ENCODE data around the gene TMEM139.
A peak's percentile ranks its signal among the peaks of the same experiment; 100 is the strongest.
"Not testable (repeated sequence)": the region's sequence is repeated elsewhere in the genome, so short reads cannot be mapped to it uniquely, and the experiment has no call there.

TMEM139 gene

DNA sequence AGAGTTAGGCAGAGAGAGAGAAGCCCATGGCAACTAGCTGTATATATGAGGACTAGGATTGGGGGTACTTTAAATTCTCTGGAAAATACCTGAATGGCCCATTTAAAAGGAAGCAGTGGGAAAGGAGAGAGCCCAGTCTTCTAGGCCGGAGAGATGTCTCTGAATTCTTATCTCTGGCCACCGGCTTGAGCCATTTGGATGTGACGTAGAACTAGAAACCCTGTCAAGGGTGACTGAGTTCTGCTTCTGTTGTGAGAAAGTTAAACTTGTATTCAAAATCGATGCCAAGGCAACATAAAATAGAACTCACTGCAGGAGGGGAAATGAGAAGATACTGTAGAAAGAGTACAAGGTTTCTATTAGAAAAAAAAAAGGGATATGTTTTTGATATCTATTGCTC lies 27.8 kb upstream of the TMEM139 start:
- no peak for DNase-seq (ENCODE audit: low read depth, low spot score)
- in situ Hi-C loops (cut with HindIII; ENCODE audit: low sequenced_read_pairs): no loop called here
- TF ChIP-seq CTCF (IDR thresholded peaks at IDR 0.05; ENCODE audit: low read depth, low read length): no peak
- H3K4me3 ChIP-seq (ENCODE audit: low read depth, low read length): no peak overlapping the region

GRCh38 chr7:143257501-143257900 lies 27.3 kb upstream of the TMEM139 start:
- no peak for TF ChIP-seq CTCF (IDR thresholded peaks at IDR 0.05; ENCODE audit: low read depth, low read length)
- in situ Hi-C loops (cut with HindIII; ENCODE audit: low sequenced_read_pairs): no loop called here
- no peak for DNase-seq (ENCODE audit: low read depth, low spot score)
- H3K4me3 ChIP-seq (ENCODE audit: low read depth, low read length): no peak overlapping the region

GRCh38 chr7:143258831-143259230 lies 25.9 kb upstream of the TMEM139 start:
- no peak overlapping the region for H3K4me3 ChIP-seq (ENCODE audit: low read depth, low read length)
- DNase-seq (ENCODE audit: low read depth, low spot score): no peak
- no peak for TF ChIP-seq CTCF (IDR thresholded peaks at IDR 0.05; ENCODE audit: low read depth, low read length)
- in situ Hi-C loops (cut with HindIII; ENCODE audit: low sequenced_read_pairs): no loop called here

DNA sequence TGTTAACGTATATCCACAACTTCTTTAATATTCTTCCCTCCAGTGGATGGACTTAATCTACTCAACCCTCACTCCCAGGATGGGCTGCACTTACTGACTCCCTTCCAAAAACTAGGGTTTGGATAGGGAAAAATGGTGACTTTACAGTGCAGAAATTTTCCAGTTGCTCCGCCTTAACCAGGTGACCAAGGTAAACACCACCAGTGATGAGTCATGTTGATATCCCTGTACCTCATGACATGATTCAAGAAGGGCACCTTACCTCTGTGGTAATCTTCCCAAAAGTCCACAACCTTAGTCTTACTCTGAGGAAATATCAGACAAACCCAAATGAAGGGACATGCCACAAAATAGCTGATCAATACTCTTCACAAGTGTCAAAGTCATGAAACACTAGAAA lies 25.0 kb upstream of the TMEM139 start:
- no peak for DNase-seq (ENCODE audit: low read depth, low spot score)
- no peak overlapping the region for H3K4me3 ChIP-seq (ENCODE audit: low read depth, low read length)
- in situ Hi-C loops (cut with HindIII; ENCODE audit: low sequenced_read_pairs): no loop called here
- no peak for TF ChIP-seq CTCF (IDR thresholded peaks at IDR 0.05; ENCODE audit: low read depth, low read length)

GRCh38 chr7:143261901-143262300 lies 22.9 kb upstream of the TMEM139 start:
- DNase-seq (ENCODE audit: low read depth, low spot score): no peak
- no peak overlapping the region for H3K4me3 ChIP-seq (ENCODE audit: low read depth, low read length)
- in situ Hi-C loops (cut with HindIII; ENCODE audit: low sequenced_read_pairs): no loop called here
- TF ChIP-seq CTCF (IDR thresholded peaks at IDR 0.05; ENCODE audit: low read depth, low read length): no peak

DNA sequence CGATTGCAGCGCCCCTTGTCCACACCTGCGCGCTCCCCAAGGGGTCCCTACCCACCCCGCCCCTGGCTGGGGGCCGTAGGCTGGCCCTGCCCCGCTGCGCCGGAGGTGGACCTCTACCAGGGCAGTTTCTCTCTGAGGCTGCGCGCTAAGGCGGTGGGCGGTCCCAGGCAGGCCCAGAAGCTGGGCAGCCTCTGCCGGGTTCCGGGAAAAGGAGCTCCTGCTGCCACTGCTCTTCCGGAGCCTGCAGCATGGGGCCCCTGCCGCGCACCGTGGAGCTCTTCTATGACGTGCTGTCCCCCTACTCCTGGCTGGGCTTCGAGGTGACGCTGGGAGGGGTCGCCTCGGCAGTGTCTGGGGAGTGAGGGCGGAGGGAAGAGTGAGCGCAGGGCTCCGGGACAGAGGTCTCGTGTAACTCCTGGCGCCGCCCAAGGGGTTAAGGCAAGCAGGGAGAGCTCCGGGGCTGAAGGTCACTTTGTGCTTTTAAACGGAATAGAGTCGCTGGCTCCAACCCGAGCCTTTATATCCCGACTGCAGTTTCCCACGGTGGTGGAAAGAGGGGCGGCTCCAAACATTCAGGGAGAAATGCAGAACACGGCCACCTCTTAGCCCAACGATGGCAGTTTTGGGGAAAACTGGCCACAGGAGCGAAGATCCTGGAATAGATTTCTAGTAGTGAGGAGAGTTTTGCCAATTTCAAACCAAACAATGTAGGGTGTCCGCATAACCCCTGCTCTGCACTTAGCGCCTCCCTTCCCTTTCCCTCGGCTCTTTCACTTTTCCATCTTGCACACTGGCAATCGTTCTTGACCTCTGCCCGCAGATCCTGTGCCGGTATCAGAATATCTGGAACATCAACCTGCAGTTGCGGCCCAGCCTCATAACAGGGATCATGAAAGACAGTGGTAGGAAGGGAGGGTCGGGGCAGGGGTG lies 21.2 kb upstream of the TMEM139 start, which contains the start of gene GSTK1:
TSS of gene GSTK1 (plus strand) at position 176 of the 930 bp plus-strand sequence. CDS start at position 249, 73 bp downstream.
- no peak for TF ChIP-seq CTCF (IDR thresholded peaks at IDR 0.05; ENCODE audit: low read depth, low read length)
- in situ Hi-C loops (cut with HindIII; ENCODE audit: low sequenced_read_pairs): no loop called here
- H3K4me3 ChIP-seq (ENCODE audit: low read depth, low read length): peak within 1 kb of the TSS; percentile 82
- DNase-seq (ENCODE audit: low read depth, low spot score): peak; percentile 65

DNA sequence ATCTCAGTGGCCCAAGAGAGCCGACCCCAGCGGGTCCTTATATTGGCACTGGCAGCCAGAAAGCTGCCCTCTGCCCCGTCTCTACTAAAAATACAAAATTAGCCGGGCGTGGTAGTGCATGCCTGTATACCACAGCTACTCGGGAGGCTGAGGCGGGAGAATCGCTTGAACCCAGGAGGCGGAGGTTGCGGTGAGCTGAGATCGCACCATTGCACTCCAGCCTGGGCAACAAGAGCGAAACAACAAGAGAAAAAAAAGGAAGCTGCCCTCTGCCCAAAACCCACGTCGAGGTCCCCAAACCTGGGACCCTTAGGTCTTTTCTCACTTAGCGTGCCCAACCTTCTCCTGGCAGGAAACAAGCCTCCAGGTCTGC lies 20.6 kb upstream of the TMEM139 start:
- DNase-seq (ENCODE audit: low read depth, low spot score); in situ Hi-C loops (cut with HindIII; ENCODE audit: low sequenced_read_pairs): not testable (repeated sequence)
- peak overlapping the region; percentile 82 for H3K4me3 ChIP-seq (ENCODE audit: low read depth, low read length)

Measured in astrocyte of the spinal cord (primary cell).